ENCODE results near the gene PARVA.

- no peak for TF ChIP-seq CTCF (IDR thresholded peaks at IDR 0.05)
- TF ChIP-seq POLR2A (IDR thresholded peaks at IDR 0.05): no peak
These were observed 24.7 kb downstream of the PARVA start for GRCh38 chr11:12402025-12402424.

All from body of pancreas (tissue), 4 donors.